Progenitor cell of endocrine pancreas (in vitro differentiated cells): ENCODE results near the gene ECEL1. TPM values are rescaled to one million over a fixed set of nuclear protein-coding genes. Genes with fewer than 3 reads are reported as not detected.

ENCODE experiments used
- DNase-seq: peaks from one replicate; pipeline ENCODE4 v3.0.0; 2021; ENCODE audit warnings: low spot score; ENCODE audit not compliant: unreplicated experiment
- H3K27ac Mint-ChIP-seq: 2 replicates; pipeline ENCODE4 v1.8.0; 2021; ENCODE audit warnings: mild to moderate bottlenecking, moderate library complexity, mixed read lengths
- H3K27me3 Mint-ChIP-seq: 2 replicates; pipeline ENCODE4 v1.8.0; 2021; ENCODE audit warnings: mixed read lengths
- H3K36me3 Mint-ChIP-seq: 2 replicates; pipeline ENCODE4 v1.8.0; 2022; ENCODE audit warnings: mixed read lengths; ENCODE audit not compliant: insufficient read depth
- H3K4me1 Mint-ChIP-seq: 2 replicates; pipeline ENCODE4 v1.8.0; 2021; ENCODE audit warnings: low read depth, mixed read lengths
- H3K4me3 Mint-ChIP-seq: 2 replicates; pipeline ENCODE4 v1.8.0; 2021; ENCODE audit warnings: low read depth, mild to moderate bottlenecking, moderate library complexity, mixed read lengths
- H3K9me3 Mint-ChIP-seq: 2 replicates; pipeline ENCODE4 v1.8.0; 2021; ENCODE audit warnings: low read depth, mixed read lengths
- CTCF ChIP-seq: fragments of 200-600 bp; sonication (generic); IDR thresholded peaks from one replicate; pipeline ENCODE4 v1.5.0; 2021; ENCODE audit warnings: antibody characterized with exemption, mild to moderate bottlenecking; ENCODE audit not compliant: unreplicated experiment
- total RNA-seq: library from RNA; stranded (reverse); gene quantifications from 2 replicates; pipeline ENCODE4 v1.2.1, GENCODE V29; 2021

ECEL1 gene
- total RNA-seq, 1 donor from 2014 or later, result 2.9 TPM

- Mint-ChIP-seq H3K4me3 (no peak overlapping the region), H3K27me3 (peaks cover 39% of the 10 kb centered on the region), H3K27ac (no peak overlapping the region), H3K9me3 (peaks cover under 1% of the 10 kb centered on the region), H3K36me3 (no peaks in the 10 kb centered on the region), H3K4me1 (no peaks in the 10 kb centered on the region)
- no peak for TF ChIP-seq CTCF
- no peak for DNase-seq
These were observed 9.7 kb downstream of the ECEL1 start for GRCh38 chr2:232477751-232478510.

GRCh38 chr2:232476791-232477190, 10.8 kb downstream of the ECEL1 start:
- peaks cover 42% of the 10 kb centered on the region for H3K27me3 Mint-ChIP-seq
- H3K4me1 Mint-ChIP-seq, result no peaks in the 10 kb centered on the region
- TF ChIP-seq CTCF, result no peak
- no peak overlapping the region for H3K4me3 Mint-ChIP-seq
- H3K36me3 Mint-ChIP-seq, result no peaks in the 10 kb centered on the region
- no peak overlapping the region for H3K27ac Mint-ChIP-seq
- no peak for DNase-seq
- H3K9me3 Mint-ChIP-seq, result peaks cover 6% of the 10 kb centered on the region

- peaks cover 45% of the 10 kb centered on the region for H3K27me3 Mint-ChIP-seq
- TF ChIP-seq CTCF, result no peak
- H3K27ac Mint-ChIP-seq, result no peak overlapping the region
- no peak overlapping the region for H3K4me3 Mint-ChIP-seq
- H3K4me1 Mint-ChIP-seq, result no peaks in the 10 kb centered on the region
- peaks cover 6% of the 10 kb centered on the region for H3K9me3 Mint-ChIP-seq
- DNase-seq, result no peak
- H3K36me3 Mint-ChIP-seq, result no peaks in the 10 kb centered on the region
These were observed 11.6 kb downstream of the ECEL1 start for GRCh38 chr2:232476045-232476444.

- no peak for DNase-seq
- no peaks in the 10 kb centered on the region for H3K4me1 Mint-ChIP-seq
- H3K36me3 Mint-ChIP-seq, result no peaks in the 10 kb centered on the region
- no peak overlapping the region for H3K4me3 Mint-ChIP-seq
- TF ChIP-seq CTCF, result no peak
- no peak overlapping the region for H3K27ac Mint-ChIP-seq
- H3K27me3 Mint-ChIP-seq, result peaks cover 58% of the 10 kb centered on the region
- peaks cover 6% of the 10 kb centered on the region for H3K9me3 Mint-ChIP-seq
These were observed 14.2 kb downstream of the ECEL1 start for GRCh38 chr2:232473467-232473890.

- no peak for DNase-seq
- H3K9me3 Mint-ChIP-seq, result no peaks in the 10 kb centered on the region
- no peaks in the 10 kb centered on the region for H3K4me1 Mint-ChIP-seq
- H3K4me3 Mint-ChIP-seq, result no peak overlapping the region
- H3K27me3 Mint-ChIP-seq, result peaks cover 44% of the 10 kb centered on the region
- no peaks in the 10 kb centered on the region for H3K36me3 Mint-ChIP-seq
- H3K27ac Mint-ChIP-seq, result no peak overlapping the region
- TF ChIP-seq CTCF, result no peak
These were observed 21.4 kb downstream of the ECEL1 start for GRCh38 chr2:232466221-232466620.
